Measurements from ENCODE around the gene STK16. TPM values are rescaled to one million over a fixed set of nuclear protein-coding genes. Genes with fewer than 3 reads are reported as not detected.

STK16 gene
- polyA plus RNA-seq, 2 donors: 20.4 to 33.3 TPM

DNA sequence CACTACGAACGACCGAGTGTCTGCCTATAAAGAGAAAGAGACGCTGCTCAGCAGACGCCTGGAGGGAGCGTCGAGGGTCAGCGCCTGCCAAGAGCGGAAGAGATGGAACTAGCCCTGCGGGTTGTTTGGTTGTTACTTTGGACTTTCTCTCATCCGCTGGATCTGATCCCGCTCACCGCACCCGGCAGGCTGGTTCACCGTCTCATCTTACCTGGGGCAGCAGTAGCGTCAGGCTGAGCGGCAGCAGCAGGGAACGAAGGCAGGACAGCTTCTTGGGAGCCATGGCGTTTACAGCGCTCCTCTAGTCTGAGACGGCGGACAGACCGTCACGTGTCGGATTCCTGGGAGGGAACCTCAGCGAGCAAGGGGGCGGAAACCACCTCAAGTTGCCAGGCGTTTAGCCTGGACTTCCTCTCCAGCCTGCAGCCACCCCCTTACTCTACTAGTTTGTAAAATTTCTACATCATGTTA is 2.0 kb upstream of the STK16 start:
- Histone ChIP-seq H3K4me3 (ENCODE audit: low read depth in 1 of 2, low read length in 2 of 2) (no peak overlapping the region), H3K4me1 (ENCODE audit: control insufficient read depth in 2 of 2, insufficient read depth in 2 of 2, low read length in 1 of 2) (peaks cover 3 to 8% of the 10 kb centered on the region in 2 donors), H3K27me3 (ENCODE audit: control insufficient read depth in 1 of 2, insufficient read depth in 2 of 2, low read length in 2 of 2) (no peaks in the 10 kb centered on the region), H3K36me3 (ENCODE audit: control insufficient read depth in 2 of 2, insufficient read depth in 2 of 2, low read length in 1 of 2) (peaks cover 6% of the 10 kb centered on the region in 2 donors), H3K27ac (ENCODE audit: low read depth in 2 of 2, low read length in 1 of 2) (no peak overlapping the region), H3K9me3 (ENCODE audit: control insufficient read depth in 2 of 2, insufficient read depth in 1 of 2, low read depth in 1 of 2, low read length in 1 of 2) (no peaks in the 10 kb centered on the region)
- WGBS, 2 donors: 36 to 46% methylated on average over 28 of the region's 28 CpGs

DNA sequence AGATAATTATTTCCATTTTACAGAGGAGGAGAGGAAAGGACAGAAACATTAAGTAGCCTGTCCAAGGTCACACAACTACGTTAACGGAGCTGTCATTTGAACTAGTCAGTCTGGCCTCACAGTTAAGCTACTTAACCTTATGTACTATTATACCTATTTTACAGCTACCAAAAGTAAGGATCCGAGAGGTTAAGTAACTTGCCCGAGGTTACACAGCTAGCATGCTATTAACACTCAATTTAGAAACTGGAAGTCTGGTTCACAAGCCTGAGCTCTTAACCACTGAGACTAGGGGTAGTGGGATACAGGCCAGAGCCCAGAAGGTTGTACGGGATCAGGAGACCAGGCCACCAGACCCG is 511 bp upstream of the STK16 start:
- Histone ChIP-seq H3K27me3 (ENCODE audit: control insufficient read depth in 1 of 2, insufficient read depth in 2 of 2, low read length in 2 of 2) (no peaks in the 10 kb centered on the region), H3K4me1 (ENCODE audit: control insufficient read depth in 2 of 2, insufficient read depth in 2 of 2, low read length in 1 of 2) (peaks cover 7 to 18% of the 10 kb centered on the region in 2 donors), H3K36me3 (ENCODE audit: control insufficient read depth in 2 of 2, insufficient read depth in 2 of 2, low read length in 1 of 2) (peaks cover 6 to 7% of the 10 kb centered on the region in 2 donors), H3K27ac (ENCODE audit: low read depth in 2 of 2, low read length in 1 of 2) (peak overlapping the region; percentile 91 to 96), H3K4me3 (ENCODE audit: low read depth in 1 of 2, low read length in 2 of 2) (peak overlapping the region; percentile 81 to 93), H3K9me3 (ENCODE audit: control insufficient read depth in 2 of 2, insufficient read depth in 1 of 2, low read depth in 1 of 2, low read length in 1 of 2) (no peaks in the 10 kb centered on the region)
- 35% methylated on average over 6 of the region's 6 CpGs for WGBS, 2 donors

DNA sequence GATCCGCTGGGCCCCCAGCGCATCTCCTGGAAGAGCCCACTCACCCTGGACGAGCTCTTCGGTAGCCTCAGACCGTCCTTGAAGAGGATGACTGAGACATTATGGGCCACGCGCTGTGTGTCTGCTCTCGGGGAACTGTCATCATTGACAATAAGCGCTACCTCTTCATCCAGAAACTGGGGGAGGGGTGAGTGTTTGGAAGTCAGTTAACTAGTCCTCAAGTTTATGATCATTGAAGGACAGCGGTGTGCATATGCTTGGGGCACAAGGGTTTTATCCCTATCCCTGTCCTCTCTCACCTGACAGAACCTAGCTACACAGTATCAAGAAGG is 586 bp downstream of the STK16 start:
- Histone ChIP-seq H3K4me1 (ENCODE audit: control insufficient read depth in 2 of 2, insufficient read depth in 2 of 2, low read length in 1 of 2) (peaks cover 13 to 29% of the 10 kb centered on the region in 2 donors), H3K9me3 (ENCODE audit: control insufficient read depth in 2 of 2, insufficient read depth in 1 of 2, low read depth in 1 of 2, low read length in 1 of 2) (no peaks in the 10 kb centered on the region), H3K4me3 (ENCODE audit: low read depth in 1 of 2, low read length in 2 of 2) (peak overlapping the region; percentile 81 to 93), H3K27me3 (ENCODE audit: control insufficient read depth in 1 of 2, insufficient read depth in 2 of 2, low read length in 2 of 2) (no peaks in the 10 kb centered on the region), H3K27ac (ENCODE audit: low read depth in 2 of 2, low read length in 1 of 2) (peak overlapping the region; percentile 91 to 96), H3K36me3 (ENCODE audit: control insufficient read depth in 2 of 2, insufficient read depth in 2 of 2, low read length in 1 of 2) (peaks cover 10 to 13% of the 10 kb centered on the region in 2 donors)
- 9 to 13% methylated on average over 10 of the region's 10 CpGs for WGBS, 2 donors

DNA sequence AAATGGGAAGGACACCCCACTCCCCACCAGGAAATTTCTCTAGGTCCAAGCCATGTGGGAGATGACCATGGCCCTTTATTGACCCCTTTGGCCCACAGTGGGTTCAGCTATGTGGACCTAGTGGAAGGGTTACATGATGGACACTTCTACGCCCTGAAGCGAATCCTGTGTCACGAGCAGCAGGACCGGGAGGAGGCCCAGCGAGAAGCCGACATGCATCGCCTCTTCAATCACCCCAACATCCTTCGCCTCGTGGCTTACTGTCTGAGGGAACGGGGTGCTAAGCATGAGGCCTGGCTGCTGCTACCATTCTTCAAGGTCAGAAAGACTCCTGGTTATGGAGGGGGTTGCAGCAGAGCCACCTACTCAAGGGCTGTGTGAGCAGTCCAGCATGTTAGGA is 1.3 kb downstream of the STK16 start:
- Histone ChIP-seq H3K9me3 (ENCODE audit: control insufficient read depth in 2 of 2, insufficient read depth in 1 of 2, low read depth in 1 of 2, low read length in 1 of 2) (no peaks in the 10 kb centered on the region), H3K4me1 (ENCODE audit: control insufficient read depth in 2 of 2, insufficient read depth in 2 of 2, low read length in 1 of 2) (peaks cover 13 to 36% of the 10 kb centered on the region in 2 donors), H3K4me3 (ENCODE audit: low read depth in 1 of 2, low read length in 2 of 2) (no peak overlapping the region), H3K27ac (ENCODE audit: low read depth in 2 of 2, low read length in 1 of 2) (peak overlapping the region; percentile 12 to 44), H3K27me3 (ENCODE audit: control insufficient read depth in 1 of 2, insufficient read depth in 2 of 2, low read length in 2 of 2) (no peaks in the 10 kb centered on the region), H3K36me3 (ENCODE audit: control insufficient read depth in 2 of 2, insufficient read depth in 2 of 2, low read length in 1 of 2) (peaks cover 10 to 19% of the 10 kb centered on the region in 2 donors)
- 92 to 93% methylated on average over 10 of the region's 10 CpGs for WGBS, 2 donors

DNA sequence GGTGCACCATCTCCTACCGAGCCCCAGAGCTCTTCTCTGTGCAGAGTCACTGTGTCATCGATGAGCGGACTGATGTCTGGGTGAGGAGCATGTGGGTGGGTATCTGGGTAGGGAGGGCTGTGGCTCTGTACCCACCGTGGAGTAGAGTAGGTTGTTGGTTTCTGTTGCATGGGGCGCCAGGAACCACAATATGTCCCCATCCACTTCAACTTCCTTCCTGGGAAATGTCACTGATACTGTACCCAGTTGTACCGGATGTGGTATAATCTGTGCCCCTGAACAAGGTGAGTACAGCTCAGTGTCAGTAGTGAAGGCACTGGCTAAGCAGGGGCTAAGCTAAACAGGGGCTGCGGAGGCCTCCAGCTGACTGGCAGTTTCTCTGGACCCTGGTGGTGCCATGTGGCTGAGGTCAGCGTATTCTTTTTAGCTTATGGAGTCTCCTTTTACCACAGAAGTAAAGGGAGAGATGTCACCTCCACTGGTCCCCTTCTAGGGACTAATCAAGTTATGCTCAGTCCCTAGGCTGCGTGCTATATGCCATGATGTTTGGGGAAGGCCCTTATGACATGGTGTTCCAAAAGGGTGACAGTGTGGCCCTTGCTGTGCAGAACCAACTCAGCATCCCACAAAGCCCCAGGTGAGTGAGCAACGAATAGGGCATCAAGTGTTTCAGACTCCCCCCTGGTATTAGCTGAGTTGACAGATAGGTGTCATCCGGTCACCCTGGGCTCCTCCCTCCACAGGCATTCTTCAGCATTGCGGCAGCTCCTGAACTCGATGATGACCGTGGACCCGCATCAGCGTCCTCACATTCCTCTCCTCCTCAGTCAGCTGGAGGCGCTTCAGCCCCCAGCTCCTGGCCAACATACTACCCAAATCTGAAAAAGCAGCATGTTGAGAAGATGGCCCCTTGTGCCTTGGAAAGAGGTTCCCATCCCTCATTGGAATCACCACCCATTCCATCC is 2.7 kb downstream of the STK16 start:
- WGBS, 2 donors: 80 to 81% methylated on average over 17 of the region's 17 CpGs
- no peak overlapping the region for H3K4me3 ChIP-seq (ENCODE audit: low read depth in 1 of 2, low read length in 2 of 2)

DNA sequence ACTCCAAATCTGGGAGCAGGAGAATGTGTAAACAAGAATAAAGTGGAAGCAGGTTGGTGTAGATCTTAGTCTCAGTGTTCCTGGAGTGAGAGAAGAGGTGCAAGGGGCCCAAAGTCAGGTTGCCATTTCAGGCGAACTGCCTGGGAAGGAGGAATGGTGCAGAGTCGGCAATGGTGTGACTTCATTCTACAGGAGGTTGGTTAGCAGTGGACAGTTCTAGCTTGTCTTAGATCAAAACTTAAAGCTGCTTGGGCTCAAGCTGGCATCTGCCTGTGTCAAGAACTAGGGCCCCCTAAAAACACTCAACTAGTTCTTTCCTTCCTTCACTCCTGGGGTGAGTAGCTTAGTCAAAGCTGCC is 3.5 kb downstream of the STK16 start:
- WGBS, 2 donors: 53 to 55% methylated on average over 2 of the region's 2 CpGs
- Histone ChIP-seq H3K27me3 (ENCODE audit: control insufficient read depth in 1 of 2, insufficient read depth in 2 of 2, low read length in 2 of 2) (no peaks in the 10 kb centered on the region), H3K36me3 (ENCODE audit: control insufficient read depth in 2 of 2, insufficient read depth in 2 of 2, low read length in 1 of 2) (peaks cover 10 to 20% of the 10 kb centered on the region in 2 donors), H3K4me3 (ENCODE audit: low read depth in 1 of 2, low read length in 2 of 2) (peak overlapping the region in 1 of 2 donors; percentile 29), H3K4me1 (ENCODE audit: control insufficient read depth in 2 of 2, insufficient read depth in 2 of 2, low read length in 1 of 2) (peaks cover 13 to 42% of the 10 kb centered on the region in 2 donors), H3K27ac (ENCODE audit: low read depth in 2 of 2, low read length in 1 of 2) (peak overlapping the region; percentile 98 to 99), H3K9me3 (ENCODE audit: control insufficient read depth in 2 of 2, insufficient read depth in 1 of 2, low read depth in 1 of 2, low read length in 1 of 2) (no peaks in the 10 kb centered on the region)

More for the DNA sequence above, 2.7 kb downstream of the STK16 start:
- peaks cover 13 to 42% of the 10 kb centered on the region in 2 donors for H3K4me1 ChIP-seq (ENCODE audit: control insufficient read depth in 2 of 2, insufficient read depth in 2 of 2, low read length in 1 of 2)
- H3K9me3 ChIP-seq (ENCODE audit: control insufficient read depth in 2 of 2, insufficient read depth in 1 of 2, low read depth in 1 of 2, low read length in 1 of 2): no peaks in the 10 kb centered on the region
- no peaks in the 10 kb centered on the region for H3K27me3 ChIP-seq (ENCODE audit: control insufficient read depth in 1 of 2, insufficient read depth in 2 of 2, low read length in 2 of 2)
- H3K36me3 ChIP-seq (ENCODE audit: control insufficient read depth in 2 of 2, insufficient read depth in 2 of 2, low read length in 1 of 2): peaks cover 10 to 20% of the 10 kb centered on the region in 2 donors
- peak overlapping the region; percentile 98 to 99 for H3K27ac ChIP-seq (ENCODE audit: low read depth in 2 of 2, low read length in 1 of 2)

DNA sequence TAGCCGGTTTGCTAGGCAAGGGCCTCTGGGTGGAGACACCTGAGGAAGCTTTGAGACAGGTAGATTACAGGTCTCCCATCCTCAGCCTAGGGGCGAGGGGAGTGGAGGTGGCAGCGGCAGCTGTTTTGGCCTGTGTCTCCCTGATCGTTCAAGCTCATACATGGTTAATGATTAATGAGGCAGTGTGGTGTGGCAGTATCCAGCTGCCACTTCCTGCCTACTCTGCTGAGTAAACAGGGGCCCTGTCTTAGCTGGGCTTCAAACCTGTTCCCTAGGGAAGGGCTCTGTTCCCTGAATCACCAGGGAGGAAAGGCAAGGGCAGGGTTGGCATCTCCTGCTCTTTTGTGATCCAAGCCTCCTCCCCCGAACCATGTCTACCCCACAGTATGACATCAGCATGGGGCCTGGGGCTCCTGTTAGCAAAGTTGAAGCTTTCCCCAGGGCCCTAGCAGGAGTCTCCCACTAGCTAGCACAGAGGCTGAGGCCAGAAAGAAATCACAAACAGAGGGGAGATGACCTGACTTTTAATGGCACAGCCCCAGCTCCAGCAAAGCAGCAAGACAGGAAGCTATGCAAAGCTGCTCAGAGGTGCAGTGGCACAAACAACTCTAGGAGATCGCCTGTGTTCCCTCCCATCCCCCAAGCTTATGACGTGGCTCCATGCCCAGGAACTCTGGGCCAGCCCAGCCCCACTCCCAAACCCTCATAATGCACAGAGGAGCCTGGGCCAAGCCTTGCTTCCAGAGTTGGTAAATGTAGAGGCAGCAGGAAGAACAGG is 4.1 kb downstream of the STK16 start:
- Histone ChIP-seq H3K36me3 (ENCODE audit: control insufficient read depth in 2 of 2, insufficient read depth in 2 of 2, low read length in 1 of 2) (peaks cover 10 to 20% of the 10 kb centered on the region in 2 donors), H3K4me1 (ENCODE audit: control insufficient read depth in 2 of 2, insufficient read depth in 2 of 2, low read length in 1 of 2) (peaks cover 13 to 42% of the 10 kb centered on the region in 2 donors), H3K4me3 (ENCODE audit: low read depth in 1 of 2, low read length in 2 of 2) (peak overlapping the region; percentile 6 to 29), H3K9me3 (ENCODE audit: control insufficient read depth in 2 of 2, insufficient read depth in 1 of 2, low read depth in 1 of 2, low read length in 1 of 2) (no peaks in the 10 kb centered on the region), H3K27me3 (ENCODE audit: control insufficient read depth in 1 of 2, insufficient read depth in 2 of 2, low read length in 2 of 2) (no peaks in the 10 kb centered on the region), H3K27ac (ENCODE audit: low read depth in 2 of 2, low read length in 1 of 2) (peak overlapping the region; percentile 98 to 99)
- 7 to 9% methylated on average over 7 of the region's 7 CpGs for WGBS, 2 donors

DNA sequence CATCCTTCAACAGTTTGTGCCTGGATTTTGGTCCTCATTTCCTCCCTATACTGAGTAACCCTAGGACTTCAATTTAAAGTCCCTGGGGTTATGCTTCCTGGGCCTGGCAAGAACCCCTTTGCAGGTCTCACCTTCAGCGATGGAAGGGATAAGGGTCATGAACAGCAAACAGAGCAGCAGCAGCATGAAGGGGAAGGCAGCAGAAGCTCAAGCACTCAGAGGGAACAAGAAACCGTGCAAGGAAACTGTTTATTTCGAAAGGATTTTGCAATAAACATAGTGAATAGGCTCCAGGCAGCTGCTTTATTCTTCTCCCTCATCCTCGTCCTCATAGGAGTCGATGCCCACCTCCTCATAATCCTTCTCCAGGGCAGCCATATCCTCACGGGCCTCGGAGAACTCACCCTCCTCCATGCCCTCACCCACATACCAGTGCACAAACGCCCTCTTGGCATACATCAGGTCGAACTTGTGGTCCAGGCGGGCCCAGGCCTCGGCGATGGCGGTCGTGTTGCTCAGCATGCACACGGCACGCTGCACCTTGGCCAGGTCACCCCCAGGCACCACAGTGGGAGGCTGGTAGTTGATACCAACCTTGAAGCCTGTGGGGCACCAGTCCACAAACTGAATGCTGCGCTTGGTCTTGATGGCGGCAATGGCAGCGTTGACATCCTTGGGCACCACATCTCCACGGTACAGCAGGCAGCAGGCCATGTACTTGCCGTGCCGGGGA is 4.9 kb downstream of the STK16 start:
- 57 to 62% methylated on average over 22 of the region's 22 CpGs for WGBS, 2 donors
- Histone ChIP-seq H3K27ac (ENCODE audit: low read depth in 2 of 2, low read length in 1 of 2) (peak overlapping the region; percentile 98 to 99), H3K4me3 (ENCODE audit: low read depth in 1 of 2, low read length in 2 of 2) (peak overlapping the region in 1 of 2 donors; percentile 29), H3K36me3 (ENCODE audit: control insufficient read depth in 2 of 2, insufficient read depth in 2 of 2, low read length in 1 of 2) (peaks cover 10 to 20% of the 10 kb centered on the region in 2 donors), H3K27me3 (ENCODE audit: control insufficient read depth in 1 of 2, insufficient read depth in 2 of 2, low read length in 2 of 2) (no peaks in the 10 kb centered on the region), H3K9me3 (ENCODE audit: control insufficient read depth in 2 of 2, insufficient read depth in 1 of 2, low read depth in 1 of 2, low read length in 1 of 2) (no peaks in the 10 kb centered on the region), H3K4me1 (ENCODE audit: control insufficient read depth in 2 of 2, insufficient read depth in 2 of 2, low read length in 1 of 2) (peaks cover 13 to 42% of the 10 kb centered on the region in 2 donors)

DNA sequence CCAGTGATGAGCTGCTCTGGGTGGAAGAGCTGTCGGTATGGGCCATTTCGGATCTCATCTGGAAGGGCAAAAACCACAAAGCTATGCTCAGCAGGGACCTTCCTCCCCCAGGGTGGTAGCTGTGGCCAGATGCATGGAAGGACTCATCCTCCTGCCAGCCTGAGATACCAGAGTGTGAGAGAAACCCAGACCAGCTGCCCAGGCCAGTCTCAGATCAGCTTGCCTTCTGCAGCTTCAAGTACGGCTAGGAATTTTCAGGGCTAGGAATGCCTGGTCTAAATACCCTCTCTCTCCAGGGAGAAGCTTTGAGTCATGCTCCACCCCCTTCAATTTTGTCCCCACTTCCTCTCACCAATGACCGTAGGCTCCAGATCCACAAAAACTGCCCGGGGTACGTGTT is 6.4 kb downstream of the STK16 start:
- no peaks in the 10 kb centered on the region for H3K27me3 ChIP-seq (ENCODE audit: control insufficient read depth in 1 of 2, insufficient read depth in 2 of 2, low read length in 2 of 2)
- H3K4me3 ChIP-seq (ENCODE audit: low read depth in 1 of 2, low read length in 2 of 2): peak overlapping the region in 1 of 2 donors; percentile 68
- H3K9me3 ChIP-seq (ENCODE audit: control insufficient read depth in 2 of 2, insufficient read depth in 1 of 2, low read depth in 1 of 2, low read length in 1 of 2): no peaks in the 10 kb centered on the region
- WGBS, 2 donors: 73 to 84% methylated on average over 6 of the region's 6 CpGs
- peaks cover 10 to 20% of the 10 kb centered on the region in 2 donors for H3K36me3 ChIP-seq (ENCODE audit: control insufficient read depth in 2 of 2, insufficient read depth in 2 of 2, low read length in 1 of 2)
- H3K27ac ChIP-seq (ENCODE audit: low read depth in 2 of 2, low read length in 1 of 2): peak overlapping the region; percentile 32 to 91
- H3K4me1 ChIP-seq (ENCODE audit: control insufficient read depth in 2 of 2, insufficient read depth in 2 of 2, low read length in 1 of 2): peaks cover 13 to 40% of the 10 kb centered on the region in 2 donors
